GM19240 (cell line): ENCODE data around the gene SNRPA.
A peak's percentile ranks its signal among the peaks of the same experiment; 100 is the strongest.

Experiments used
- DNase-seq: peaks from one replicate; pipeline ENCODE4 v3.0.0; 2011; ENCODE audit warnings: low spot score; ENCODE audit not compliant: insufficient read length

SNRPA gene

DNA sequence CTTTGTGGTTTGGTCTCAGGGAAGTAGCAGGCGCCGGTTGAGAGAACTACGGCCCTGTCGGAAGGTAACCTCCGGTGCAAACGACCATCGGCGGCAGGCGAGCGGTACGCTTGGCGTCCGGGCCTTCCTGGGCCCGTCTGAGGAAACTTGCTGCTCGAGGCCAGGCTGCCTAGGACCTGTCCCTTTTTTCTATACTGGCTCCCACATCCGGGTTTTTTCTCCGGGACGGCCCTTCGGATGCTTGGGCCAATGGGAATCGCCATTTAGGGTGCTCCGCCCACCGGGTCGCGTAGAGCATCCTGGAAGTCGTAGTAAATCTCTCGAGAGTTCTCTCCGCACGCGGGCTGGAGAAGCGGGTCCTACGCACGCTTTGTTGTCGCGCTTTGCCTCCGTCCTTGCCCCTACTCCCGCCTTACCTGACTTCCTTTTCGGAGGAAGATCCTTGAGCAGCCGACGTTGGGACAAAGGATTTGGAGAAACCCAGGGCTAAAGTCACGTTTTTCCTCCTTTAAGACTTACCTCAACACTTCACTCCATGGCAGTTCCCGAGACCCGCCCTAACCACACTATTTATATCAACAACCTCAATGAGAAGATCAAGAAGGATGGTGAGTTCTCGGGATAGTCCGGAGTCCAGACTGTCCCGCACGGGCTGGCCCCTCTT lies at the start of gene SNRPA:
Gene SNRPA (plus strand): TSS at position 330 of the 664 bp plus-strand sequence. CDS start 206 bp downstream, at position 536.
- DNase-seq: peak; percentile 85

DNA sequence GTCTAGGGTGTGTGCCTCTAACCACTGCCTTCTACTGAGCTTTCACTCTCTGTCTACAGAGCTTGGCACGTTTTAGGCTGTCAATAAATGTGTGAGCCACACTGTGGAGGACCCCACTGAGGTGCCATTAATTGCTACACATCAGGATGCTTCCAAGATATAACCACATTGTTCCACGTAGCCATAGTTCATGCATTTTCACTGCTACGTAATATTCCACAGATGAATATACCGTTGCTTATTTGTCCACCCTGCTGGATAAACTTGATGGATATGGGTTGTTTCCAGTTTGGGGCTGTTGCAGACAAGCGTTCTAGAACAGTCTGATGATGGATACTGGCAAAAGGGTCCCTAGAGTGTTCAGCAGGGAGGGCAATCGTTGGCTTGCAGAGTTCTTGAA lies 49.2 kb upstream of the SNRPA start:
- no peak for DNase-seq

DNA sequence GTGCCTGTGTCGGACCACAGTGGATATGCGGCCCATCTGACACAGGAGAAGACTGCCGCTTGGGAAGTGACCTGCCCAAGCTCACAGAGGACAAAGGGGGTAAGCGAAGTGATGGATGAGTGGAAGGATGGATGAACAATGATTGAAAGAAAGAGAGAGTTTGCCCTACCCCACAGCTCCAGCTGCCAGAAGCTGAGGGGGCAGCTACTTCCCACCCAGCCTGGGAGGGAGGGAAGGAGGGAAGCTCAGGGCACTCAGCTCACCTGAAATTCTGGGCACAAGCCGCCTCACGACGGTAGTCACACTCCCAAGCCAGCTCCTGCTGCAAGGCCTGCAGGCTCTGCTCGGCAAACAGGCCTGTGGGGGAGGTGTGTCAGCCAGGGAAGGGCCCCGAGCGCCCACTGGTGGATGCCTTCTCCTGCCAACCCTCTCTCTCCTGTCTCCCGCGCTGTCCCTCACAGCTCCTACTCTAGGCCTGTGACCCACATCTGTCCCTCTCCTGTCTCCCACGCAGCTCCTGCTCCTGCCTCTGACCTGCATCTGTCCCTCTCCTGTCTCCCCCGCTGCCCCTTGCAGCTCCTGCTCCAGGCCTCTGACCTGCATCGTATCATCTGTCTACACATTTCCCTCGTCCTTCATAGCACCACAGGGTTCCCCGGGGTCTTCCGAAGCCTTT lies 48.5 kb upstream of the SNRPA start:
- DNase-seq: no peak

- DNase-seq: no peak
These were observed 47.8 kb upstream of the SNRPA start for GRCh38 chr19:40703029-40703755.

DNA sequence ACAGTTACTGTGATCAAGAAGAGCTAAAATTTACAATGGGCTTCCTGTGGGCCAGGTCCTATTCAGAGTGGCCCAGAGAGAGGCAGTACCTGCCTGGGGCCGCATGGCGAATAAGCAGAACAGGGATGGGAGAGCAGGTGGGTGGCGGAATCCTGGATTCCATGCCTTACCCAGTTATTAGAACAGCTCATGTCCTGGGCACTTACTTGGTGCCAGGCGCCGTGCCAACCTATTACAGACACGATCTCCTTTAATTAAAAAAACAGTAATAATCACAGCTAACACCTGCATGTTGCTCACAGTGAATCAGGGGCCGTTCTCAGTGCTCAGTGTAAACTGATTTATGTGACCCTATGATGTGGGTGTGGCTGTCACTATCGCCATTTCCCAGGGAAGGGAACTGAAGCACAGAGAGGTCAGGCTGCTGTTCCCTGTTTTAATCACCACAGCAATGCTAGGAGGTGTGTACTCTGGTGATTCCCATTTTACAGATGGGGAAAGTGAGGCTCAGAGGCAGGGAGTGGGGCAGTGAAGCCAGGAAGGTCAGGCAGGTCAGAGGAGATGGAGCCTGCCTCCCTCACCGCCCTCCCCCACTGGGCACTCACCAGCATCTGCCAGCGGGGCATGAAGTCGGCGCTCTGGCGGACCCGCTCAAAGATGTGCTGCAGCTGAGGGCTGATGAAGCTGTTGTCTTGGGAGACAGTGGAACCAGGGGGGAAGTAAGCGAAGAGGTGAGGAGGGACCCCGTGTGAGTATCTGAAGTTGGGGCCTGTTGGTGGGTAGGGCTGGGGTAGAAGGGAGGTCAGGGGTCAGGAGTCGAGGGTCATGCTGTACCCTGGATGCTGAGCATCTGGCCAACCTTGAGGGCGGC lies 46.3 kb upstream of the SNRPA start:
- DNase-seq: no peak

- no peak for DNase-seq
These were observed 45.7 kb upstream of the SNRPA start for GRCh38 chr19:40705362-40705651.

DNA sequence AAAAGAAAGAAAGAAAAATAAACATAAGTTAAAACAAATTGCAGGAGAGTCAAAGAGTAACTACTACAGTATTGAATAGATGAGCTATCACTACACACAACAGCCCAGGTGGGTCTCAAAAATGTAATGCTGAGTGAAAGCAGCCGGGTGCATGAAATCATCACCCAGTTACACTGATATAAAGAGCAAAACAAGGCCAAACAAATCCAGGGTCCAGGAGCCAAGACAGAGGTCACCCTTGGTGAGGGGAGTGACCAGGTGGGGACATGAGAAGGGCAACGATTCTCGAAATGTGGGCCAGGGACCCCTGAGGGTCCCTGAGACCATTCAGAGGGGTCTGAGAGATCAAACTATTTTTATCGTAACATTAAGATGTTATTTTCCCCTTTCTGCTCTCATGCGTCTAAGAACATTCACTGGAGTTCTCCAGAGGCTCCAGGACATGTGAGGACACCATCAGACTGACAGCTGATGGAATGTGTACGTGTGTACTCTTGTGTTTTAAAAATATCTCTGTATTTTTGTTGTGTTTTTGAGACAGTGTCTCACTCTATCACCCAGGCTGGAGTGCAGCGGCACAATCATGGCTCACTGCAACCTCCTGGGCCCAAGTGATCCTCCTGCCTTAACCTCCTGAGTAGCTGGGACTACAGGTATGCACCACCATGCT lies 44.9 kb upstream of the SNRPA start:
- DNase-seq: no peak

DNA sequence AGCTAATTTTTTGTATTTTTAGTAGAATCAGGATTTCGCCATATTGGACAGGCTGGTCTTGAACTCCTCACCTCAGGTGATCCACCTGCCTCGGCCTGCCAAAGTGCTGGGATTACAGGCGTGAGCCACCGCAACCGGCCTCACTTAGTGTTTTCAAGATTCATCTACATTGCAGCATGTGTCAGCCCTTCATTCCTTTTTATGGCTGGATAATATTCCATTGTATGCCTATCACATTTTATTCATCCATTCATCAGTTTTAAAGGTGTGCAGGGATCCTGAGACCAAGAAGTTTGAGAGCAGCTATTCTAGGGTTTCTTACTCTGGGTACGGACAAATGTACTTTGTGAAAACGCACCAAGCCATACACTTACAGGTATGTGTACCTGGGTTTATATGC lies 43.4 kb upstream of the SNRPA start:
- DNase-seq: no peak

DNA sequence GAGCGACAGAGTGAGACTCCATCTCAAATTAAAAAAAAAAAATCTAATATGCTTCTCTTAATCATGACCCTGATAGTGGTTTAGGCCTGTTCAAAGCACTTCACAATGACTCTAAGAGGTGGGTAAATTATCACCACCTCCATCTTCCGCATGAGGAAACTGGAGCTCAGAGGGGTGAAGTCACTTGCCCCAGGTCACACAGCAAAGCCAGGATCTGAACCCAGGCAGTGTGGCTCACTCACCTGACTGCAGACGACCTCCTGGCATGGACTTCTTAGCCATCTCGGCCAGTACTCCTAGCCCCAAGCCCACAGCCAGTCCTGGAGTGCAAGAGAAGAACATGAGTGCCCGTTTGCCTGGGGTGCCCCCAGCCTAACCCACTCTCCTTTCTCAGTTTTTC lies 41.2 kb upstream of the SNRPA start:
- no peak for DNase-seq

GRCh38 chr19:40713939-40714338 lies 37.1 kb upstream of the SNRPA start:
- no peak for DNase-seq

DNA sequence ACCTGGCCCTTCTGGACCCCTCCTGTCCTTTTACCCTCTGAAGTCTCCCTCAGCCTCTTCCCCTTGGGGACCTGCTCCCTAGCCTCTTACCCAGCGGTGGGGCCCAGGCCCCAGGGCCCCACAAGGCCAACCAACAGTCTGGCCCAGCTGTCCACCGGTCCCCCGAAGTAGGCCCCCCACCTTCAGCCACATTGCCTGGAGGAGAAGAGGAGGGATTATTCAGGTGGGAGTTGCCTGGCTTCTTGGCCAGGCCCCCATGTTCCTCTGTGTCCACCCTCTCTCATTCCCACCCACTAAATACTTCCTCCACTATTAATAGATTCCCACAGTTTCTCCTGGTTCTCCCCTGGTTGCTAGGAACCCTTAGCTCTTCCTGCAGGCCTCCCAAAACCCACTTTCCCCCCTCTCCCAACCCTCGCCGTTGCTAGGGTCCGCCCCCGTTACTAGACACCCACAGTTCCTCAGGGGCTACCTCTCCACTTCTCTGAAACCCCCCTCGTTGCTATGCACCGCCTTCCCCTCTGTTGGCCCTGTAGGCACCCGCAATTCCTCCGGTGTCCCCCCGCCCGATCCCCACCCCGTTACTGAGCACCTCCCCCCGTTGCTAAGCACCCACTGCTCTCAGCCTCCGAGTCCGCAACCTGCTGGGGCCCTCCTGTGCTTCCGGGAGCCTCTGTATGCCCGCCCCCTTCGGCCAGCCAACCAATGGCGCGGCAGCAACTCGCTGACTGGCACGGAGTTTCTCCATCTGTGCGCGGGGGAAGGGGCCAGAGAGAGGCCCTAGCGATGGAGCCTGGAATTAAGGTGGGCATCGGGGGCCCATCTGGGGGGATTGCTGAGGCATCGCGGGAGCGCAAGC lies 36.3 kb upstream of the SNRPA start:
- DNase-seq: peak; percentile 94

GRCh38 chr19:40716031-40716481 lies 34.9 kb upstream of the SNRPA start:
- DNase-seq: no peak

DNA sequence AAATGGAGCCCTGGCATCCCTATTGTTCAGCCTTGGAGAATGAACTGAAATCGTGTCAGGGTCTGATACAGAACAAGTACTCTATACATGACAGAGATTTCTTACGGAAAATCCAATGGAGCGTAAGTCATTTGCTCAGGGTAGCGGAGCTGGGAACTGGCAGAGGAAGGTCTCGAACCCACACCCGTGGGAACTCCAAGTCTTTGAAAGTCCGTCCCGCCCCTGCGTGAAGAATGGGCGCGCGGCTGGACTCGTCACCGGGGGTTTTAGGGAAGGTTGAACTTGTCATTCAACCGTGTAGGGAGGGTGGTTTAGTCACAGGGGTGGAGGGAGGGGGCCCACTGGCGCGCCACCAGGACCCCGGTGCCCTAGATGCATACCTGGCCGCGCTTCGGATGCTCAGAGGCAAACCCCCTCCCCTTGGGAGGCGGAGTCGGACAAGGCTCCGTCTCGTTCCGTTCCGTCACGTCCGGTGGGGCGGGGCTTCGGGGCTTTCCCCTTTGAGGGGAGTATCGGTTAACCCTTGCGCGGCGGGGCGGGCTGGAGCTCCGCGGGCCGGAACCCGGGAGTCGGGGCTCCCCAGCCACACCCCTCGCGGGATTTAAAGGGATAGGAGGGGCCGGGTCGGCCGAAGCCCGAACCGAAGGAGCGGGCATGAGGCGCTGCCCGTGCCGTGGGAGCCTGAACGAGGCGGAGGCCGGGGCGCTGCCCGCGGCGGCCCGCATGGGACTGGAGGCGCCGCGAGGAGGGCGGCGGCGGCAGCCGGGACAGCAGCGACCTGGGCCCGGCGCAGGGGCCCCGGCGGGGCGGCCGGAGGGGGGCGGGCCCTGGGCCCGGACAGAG lies 34.3 kb upstream of the SNRPA start, which contains the start of the genes COQ8B and ITPKC:
Gene COQ8B (minus strand): TSS at position 405 of the 843 bp plus-strand sequence. CDS start 2,254 bp downstream, outside the sequence.
Gene ITPKC (plus strand): TSS at position 631 of the 843 bp plus-strand sequence. CDS start 24 bp downstream, at position 655.
- DNase-seq: peak; percentile 98

DNA sequence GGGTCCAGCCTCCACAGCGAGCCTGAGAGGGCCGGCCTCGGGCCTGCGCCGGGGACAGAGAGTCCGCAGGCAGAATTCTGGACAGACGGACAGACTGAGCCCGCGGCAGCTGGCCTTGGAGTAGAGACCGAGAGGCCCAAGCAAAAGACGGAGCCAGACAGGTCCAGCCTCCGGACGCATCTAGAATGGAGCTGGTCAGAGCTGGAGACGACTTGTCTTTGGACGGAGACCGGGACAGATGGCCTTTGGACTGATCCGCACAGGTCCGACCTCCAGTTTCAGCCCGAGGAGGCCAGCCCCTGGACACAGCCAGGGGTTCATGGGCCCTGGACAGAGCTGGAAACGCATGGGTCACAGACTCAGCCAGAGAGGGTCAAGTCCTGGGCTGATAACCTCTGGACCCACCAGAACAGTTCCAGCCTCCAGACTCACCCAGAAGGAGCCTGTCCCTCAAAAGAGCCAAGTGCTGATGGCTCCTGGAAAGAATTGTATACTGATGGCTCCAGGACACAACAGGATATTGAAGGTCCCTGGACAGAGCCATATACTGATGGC lies 33.6 kb upstream of the SNRPA start:
- DNase-seq: no peak

GRCh38 chr19:40717880-40718773 lies 32.9 kb upstream of the SNRPA start:
- DNase-seq: no peak

DNA sequence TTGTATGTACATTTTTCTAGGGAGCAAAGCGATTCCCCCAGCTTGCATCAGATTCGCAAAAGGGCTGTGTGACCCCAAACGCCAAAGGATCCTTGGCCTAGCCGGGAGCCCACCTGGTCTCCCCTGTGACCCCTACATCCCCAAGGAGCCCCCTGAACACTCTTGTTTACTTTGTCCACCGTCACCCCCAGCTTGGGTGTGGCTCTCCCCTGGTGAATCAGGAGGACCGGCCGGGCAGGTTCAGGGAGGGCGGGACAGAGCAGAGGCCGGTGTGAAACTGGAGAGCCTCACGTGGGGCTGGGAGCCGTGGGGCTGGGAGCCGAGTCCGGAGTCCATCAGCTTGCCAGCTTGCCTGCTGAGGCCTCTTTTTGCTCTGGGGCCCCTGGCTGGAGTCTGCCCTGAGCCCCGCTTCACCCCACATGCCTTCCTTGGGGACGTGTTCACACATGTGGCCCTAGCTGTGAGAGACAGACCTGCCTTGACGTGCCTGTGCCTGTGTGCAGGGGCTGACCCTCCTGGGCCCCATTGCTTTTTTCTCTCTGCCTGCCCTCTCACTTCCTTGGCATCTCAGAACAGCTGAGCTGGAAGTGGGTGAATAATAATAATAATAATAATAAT lies 32.1 kb upstream of the SNRPA start:
- no peak for DNase-seq

- DNase-seq: no peak
These were observed 31.5 kb upstream of the SNRPA start for GRCh38 chr19:40719414-40719894.
